Panc1 (cell line): ENCODE data around the gene IL10.

ENCODE experiments used
- POLR2AphosphoS5 ChIP-seq: IDR thresholded peaks from 2 replicates; pipeline ENCODE4 v1.6.1; 2012; ENCODE audit warnings: mild to moderate bottlenecking, low read depth, low read length, moderate library complexity
- TF ChIP-seq, protein P1 (sequence below): fragments of 450-650 bp; IDR thresholded peaks from 2 replicates; pipeline ENCODE4 v1.5.1; 2017; ENCODE audit warnings: mild to moderate bottlenecking

DNA sequence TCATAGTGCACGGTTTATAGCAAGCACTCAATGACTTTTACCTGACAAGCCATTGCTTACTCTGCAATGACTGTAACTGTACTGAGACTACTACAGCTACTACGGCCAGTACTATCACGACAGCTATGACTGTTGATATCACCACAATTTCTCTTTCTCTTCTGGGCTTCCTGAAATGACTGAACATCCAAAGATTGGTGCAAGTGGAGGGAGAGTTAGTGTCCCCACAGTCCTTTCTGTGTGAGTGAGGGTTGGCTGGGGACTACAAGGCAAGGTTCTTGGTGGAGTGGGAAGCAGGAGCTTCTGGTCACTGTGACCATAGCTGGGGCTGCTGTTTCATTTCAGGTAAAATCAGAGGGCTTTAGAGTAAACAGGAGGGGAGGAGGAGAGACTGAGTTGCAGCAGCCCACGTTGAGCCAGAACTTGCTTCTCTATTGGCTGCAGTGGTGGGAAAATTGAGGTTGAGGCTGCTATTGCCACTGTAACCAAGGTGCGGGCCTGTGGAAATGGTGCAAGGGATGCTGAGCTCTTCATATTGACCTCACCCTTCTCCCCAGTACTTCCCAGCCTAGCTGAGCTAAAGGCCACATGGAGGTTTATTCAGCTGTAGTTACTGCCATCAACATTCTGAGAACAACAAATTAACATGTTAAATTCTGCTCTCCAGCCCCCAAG lies 14.1 kb upstream of the IL10 start:
- TF ChIP-seq POLR2AphosphoS5 = no peak
- TF ChIP-seq, protein P1, sequence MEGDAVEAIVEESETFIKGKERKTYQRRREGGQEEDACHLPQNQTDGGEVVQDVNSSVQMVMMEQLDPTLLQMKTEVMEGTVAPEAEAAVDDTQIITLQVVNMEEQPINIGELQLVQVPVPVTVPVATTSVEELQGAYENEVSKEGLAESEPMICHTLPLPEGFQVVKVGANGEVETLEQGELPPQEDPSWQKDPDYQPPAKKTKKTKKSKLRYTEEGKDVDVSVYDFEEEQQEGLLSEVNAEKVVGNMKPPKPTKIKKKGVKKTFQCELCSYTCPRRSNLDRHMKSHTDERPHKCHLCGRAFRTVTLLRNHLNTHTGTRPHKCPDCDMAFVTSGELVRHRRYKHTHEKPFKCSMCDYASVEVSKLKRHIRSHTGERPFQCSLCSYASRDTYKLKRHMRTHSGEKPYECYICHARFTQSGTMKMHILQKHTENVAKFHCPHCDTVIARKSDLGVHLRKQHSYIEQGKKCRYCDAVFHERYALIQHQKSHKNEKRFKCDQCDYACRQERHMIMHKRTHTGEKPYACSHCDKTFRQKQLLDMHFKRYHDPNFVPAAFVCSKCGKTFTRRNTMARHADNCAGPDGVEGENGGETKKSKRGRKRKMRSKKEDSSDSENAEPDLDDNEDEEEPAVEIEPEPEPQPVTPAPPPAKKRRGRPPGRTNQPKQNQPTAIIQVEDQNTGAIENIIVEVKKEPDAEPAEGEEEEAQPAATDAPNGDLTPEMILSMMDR = no peak
